Right kidney (tissue), 1 donor: ENCODE results near the gene SARDH.

Experiments used
- DNase-seq: peaks from one replicate; pipeline ENCODE4 v3.0.0-alpha.2; 2016

Gene SARDH

DNA sequence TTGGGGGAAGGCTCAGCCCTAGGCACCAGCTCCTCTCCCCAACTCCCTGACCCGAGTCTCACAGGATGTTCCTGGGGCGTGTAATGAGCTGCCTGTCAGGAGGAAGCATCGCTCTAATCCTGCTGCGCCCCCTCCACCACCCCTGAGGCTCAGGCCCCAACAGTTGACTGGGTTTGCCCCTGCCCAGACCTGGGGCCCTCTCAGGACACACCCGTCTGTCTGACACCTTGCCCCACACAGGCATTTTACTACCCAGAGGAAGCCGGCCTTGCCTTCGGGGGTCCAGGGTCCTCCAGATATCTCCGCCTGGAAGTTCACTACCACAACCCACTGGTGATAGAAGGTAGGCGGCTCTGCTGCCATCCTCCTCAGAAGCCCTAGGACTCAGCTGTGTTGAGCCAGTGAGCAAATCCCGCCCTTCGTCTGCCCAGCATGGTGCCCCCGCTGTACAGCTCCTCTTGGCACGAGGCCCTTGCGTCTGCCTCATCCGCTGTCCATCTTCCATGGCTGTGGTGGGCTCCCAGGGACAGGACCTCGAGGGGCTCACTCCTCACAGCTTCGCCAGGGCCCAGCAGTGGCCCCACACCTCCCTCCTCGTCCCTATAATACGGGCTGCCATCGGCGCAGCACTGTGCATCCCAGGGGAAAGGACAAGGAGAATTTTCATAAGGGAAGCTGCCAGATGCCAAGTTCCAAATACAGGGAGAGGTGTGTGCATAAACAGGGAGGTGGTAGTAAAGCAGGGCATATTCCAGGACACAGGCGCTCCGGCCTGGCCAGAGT lies 94.0 kb downstream of the SARDH start:
- DNase-seq: no peak

DNA sequence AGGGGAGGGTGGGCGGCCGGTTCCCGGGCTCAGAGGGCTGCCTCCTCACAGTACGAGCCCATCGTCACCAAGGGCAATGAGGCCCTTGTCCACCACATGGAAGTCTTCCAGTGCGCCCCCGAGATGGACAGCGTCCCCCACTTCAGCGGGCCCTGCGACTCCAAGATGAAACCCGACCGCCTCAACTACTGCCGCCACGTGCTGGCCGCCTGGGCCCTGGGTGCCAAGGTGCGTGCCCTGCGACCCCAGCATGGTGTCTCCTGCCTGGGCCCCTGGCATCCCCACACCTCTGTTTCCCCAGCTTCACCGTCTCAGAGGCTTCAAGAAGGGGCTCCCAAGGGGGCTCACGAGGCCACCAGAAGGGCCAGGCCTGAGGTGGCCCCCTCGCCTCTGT lies 94.8 kb downstream of the SARDH start:
- no peak for DNase-seq

DNA sequence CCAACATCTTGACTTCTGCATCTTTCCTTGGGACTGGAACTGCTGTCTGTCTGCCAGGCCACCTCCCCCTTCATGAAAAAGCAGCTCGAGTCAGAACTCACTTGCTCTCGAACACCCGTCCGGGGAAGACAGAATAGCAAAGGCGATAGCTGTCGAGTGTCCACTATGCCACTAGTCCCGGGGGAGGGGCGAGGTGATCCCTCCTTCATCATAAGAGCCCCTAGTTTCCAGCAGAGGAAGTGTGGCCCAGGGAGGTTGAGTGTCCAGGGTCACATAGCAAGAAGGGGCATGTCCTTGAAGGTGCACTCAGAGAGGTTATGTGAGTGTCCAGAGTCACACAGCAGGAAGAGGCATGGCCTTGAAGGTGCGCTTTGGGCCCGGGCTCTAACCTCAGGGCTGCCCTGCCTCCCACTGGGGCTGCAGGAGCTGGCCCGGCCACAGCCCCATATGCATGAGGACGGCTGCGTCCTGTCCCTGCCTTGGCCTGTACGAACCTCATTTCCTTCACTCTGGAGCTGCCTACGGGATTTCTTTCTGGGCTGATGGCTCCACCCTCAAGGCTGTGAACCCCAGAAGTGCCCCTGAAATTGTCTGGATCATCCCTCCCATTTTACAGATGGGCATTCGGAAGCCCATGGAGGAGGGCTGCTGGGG lies 95.3 kb downstream of the SARDH start:
- no peak for DNase-seq

DNA sequence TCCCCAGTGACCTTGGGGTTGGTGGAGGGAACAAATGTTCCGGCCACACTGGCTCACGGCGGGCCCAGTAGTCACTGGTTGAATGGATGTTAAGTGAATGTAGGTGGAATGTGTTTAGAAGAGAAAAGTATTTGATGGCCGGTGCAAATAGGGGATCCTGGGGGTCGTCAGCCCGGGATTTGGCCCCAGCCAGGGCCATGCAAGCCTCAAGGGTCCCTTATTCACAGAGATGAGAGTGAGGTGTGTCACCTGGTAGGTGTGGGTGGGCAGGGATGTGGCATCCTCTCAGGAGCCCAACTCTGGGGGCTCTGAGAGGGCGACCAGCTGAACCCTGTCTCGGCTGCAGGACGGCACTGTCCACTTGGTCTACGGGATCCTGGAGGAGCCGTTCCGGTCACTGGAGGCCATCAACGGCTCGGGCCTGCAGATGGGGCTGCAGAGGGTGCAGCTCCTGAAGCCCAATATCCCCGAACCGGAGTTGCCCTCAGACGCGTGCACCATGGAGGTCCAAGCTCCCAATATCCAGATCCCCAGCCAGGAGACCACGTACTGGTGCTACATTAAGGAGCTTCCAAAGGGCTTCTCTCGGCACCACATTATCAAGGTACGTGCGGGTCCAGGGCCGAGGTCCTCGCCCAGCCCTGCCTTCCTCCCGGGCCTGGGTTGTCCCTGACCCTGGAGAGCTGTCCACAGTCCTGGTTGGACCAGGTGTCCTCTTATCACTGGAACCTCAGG lies 96.1 kb downstream of the SARDH start:
- DNase-seq: no peak

DNA sequence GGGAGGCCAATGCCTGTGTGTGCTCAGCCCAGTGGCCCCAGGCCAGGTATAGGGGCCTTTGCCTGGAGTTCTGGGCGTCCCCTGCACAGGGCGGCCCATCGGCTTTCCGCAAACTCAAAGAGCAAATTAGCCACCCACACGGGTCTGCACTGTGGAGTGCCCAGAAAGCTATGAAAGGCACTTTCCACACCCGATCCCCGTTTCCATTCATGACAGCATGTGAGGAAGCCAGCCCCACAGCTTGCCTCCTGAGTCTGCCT lies 96.8 kb downstream of the SARDH start:
- DNase-seq: no peak

DNA sequence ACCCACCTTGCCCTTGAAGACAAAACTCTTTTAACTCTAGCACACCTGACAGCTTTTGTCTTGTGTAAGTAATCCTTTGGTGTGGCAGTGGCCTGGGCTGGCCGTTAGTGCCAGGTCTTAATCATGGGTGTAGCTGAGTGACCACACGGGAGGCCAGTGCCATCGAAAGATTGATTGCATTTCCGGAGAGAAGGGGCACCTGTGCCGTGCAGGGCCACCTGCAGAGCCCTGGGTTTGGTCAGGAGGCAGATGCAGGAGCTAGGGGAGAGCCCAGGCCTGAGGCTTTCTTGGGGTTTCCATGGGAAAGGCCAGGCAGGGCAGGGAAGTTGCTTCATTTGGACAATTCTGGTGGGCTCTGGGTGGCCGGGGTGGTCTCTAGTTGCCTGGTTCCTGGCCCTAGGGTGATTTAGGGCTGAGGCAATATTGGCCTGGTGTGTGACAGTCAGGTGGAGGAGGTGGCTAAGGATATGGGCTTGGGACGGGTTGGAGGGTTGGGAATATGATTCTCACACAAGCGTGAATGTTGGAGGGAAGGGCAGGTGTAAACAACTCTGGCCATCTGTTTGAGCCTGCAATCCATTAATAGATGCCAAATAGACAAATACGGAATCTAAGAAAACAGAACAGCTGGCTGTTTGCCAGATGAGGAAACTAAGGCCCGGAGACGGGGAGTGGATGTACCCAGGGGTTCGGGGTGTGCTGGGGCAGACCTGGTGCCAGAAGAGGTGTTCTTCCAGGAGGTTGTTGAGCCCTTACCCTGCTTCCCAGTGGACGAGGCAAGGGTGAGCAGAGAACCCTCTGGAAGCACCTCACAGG lies 97.4 kb downstream of the SARDH start:
- DNase-seq: no peak

DNA sequence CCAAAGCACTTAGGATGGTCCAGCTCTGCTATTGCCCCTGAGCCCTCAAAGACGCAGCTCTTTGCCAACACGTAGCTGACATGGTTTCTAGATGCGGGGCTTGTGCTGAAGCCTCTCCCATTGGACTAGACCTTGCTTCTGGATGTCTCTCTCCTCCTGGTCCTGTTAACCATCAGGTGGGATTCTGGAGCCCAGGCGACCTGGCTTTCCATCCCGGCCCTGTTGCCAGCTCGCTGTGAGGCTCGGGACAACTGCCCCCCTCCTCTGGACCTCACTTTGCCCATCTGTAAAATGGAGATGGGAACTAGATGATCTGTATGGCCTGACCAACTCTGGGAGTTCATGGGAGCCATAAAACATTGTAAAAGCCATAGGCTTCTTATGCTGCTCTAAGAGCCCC lies 98.0 kb downstream of the SARDH start:
- no peak for DNase-seq

DNA sequence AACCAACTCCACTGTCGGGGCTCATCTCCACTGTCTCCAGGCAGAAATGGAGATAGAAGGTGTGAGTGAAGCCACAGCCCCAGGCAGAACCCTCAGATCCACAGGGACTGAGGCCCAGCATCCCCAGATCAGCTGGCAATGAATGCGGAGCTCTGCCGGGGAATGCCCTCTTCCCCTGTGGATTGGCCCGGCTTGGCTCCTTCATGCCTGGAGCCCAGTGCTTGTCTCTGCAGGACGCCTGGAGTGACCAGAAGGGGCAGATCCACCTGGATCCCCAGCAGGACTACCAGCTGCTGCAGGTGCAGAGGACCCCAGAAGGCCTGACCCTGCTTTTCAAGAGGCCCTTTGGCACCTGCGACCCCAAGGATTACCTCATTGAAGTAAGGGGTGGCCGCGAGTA lies 98.5 kb downstream of the SARDH start:
- DNase-seq: no peak

DNA sequence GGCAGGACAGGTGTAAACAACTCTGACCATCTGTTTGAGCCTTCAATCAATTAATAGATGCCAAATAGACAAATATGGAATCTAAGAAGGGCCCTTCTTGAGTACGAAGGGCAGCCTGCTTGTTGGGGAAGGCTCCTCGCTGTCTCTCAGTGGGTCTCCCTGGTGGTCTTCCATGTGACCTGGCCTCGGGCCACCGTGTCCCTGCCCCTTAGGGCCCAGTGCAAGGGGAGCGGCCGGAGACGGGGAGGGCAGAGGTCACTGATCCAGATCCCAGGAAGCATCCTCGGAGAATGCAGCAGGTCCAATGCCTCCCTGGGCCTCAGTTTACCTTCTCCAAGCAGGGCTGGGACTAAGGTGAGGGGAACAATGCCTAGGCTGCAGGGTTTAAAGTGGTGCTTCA lies 99.4 kb downstream of the SARDH start:
- no peak for DNase-seq

DNA sequence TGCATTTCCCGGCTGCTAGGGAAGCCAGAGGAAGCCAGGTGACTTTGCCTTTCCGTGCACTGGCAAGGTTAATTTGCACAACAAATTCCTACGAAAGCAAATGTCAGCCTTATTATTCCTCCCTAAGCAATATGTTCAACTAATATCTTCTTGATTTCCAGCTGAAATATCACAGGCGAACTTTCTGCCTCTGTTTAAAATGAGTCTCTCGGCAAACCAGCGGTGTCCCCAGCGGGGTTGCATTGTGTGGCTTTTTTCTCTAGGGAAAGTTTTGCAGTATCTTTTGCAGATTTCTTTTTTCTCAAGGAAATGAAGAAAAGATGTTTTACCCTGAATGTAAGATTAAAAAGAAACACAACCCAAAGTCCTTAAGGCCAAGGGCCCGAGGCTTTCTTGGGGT lies 100.1 kb downstream of the SARDH start:
- DNase-seq: no peak

DNA sequence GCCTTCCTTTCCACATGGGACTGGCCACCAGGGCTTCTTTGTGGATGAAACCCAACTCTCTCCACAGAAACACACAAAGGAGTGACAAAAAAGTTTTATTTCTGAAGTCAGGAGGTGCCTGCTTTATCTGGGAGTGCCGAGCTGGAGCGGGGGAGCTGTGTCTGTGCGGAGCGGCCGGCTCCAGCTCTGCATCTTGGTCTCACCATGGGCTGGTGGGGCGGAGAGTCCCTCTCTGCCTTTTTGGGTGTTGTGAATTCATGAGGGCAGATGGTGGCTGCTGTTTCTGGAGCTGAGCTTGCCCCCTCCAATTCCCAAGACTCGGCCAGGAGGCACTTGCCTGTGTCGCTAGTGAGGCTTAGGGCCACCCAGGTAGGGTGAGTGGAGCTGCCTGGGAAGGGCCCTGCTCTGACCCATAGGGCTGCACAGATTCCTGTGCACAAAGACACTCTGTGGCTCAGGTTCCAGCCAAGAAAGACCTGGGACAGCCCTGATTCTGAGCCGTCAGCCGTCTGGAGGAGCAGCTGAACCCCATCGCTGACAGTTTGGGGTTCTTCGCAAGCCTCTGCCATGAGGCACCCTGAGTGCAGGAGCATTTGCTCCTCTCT lies 100.6 kb downstream of the SARDH start:
- no peak for DNase-seq

DNA sequence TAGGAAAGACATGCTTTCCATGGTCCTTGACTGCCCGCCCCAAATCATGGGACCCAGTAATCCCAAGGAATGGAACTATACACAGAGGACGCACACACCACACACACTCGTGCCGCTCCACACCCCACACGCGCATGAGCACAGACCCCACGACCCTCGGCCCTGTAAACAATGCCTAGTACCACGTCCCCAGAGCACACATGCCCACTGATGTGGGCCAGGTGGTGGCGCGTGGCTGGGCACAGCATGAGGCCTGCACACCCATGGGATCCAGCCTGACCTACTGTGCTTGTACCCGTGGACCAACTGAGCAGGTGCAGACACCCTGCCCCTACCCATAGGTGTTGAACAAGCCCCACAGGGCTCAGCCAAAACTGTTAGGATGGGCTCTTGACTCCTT lies 101.2 kb downstream of the SARDH start:
- no peak for DNase-seq

DNA sequence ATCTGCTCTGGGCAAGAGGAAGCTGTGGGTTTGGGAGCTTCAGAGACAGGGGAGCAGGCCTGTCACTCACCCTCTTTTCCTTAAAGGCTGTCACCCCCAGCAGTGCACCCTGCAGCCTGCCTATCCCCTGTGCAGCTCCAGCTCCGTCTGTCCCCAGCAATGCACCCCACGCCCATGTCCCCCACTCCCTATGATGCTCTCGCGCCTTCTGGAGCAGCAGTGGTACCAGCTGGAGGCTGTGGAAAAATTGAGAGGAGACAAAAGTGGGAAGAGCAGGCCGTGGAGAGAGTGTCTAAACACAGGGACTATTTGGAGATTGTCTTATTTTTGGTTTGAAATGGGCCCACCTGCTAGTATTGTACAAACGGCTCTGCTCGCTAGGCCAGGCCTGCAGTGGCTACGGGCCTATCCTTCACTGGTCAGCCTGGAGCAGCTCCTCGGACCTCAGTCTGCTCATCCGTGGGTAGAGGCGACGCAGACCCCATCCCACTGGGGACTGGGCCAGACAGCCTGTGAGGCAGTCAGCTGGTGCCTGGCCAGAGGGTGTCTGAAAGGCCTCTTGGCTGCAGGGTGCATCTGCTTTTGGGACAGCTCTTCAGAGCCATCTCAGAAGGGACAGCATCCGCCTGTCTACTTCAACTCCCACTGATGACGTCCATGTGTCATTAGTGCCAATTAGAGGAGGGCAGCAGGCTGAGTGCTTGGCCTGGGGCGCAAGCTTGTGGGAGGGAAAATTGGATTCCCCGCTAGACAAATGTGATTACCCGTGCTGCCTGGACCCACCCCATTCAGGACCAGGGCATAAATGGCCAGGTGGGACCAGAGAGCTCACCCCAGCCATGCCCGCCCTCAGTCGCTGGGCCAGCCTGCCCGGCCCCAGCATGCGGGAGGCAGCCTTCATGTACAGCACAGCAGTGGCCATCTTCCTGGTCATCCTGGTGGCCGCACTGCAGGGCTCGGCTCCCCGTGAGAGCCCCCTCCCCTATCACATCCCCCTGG lies 102.3 kb downstream of the SARDH start, which contains the start of gene DBH:
DBH (plus strand) TSS at position 831 of the 999 bp plus-strand sequence; CDS start at position 840, 9 bp downstream.
- no peak for DNase-seq

DNA sequence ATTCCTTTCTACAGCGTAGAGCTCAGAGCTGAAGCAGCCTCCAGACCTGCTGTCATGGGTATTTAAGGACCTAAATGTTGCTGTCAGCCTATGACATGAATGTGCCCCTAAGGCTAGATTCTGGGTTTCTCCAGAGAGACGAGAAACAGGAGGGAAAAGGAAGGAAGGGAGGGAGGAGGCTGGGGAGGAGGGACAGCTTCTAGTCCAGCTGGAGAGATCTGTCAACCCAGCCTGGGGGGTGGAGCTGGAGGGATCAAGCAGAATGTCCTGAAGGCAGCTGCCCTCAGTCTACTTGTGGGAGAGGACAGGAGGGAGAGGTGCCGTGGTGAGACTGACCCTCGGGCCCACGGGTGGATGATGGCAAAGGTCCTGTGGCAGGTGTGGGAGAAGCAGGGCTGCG lies 103.1 kb downstream of the SARDH start:
- no peak for DNase-seq

DNA sequence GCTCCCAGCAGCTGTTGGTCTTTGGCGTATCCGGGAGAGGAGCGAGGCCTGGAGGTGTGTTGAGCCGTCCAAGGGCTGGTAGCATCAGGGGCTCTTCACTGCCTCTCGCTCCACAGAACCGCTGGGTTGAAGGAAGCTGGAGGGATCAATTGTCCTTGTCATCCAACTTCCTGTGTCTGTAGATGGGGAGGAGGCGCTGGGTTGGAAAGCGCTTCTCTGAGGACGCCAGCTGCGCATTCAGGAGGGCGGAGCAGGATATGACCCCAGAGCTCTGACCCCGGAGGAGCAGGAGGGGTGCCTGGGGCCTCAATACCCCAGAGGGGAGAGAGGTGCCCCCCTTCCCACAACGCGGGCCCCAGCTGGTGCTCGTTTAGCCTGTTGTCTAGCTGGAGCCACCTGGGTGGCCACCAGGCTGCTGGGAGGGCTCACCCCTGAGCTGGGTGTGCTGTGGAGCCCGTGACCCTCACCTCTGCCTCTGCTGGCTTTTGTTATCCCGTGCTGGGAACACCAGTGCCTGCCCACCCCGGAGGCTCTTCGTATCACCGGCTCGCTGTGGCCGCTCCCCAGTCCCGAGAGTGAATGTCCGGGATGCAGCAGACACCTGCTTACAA lies 104.0 kb downstream of the SARDH start:
- no peak for DNase-seq

DNA sequence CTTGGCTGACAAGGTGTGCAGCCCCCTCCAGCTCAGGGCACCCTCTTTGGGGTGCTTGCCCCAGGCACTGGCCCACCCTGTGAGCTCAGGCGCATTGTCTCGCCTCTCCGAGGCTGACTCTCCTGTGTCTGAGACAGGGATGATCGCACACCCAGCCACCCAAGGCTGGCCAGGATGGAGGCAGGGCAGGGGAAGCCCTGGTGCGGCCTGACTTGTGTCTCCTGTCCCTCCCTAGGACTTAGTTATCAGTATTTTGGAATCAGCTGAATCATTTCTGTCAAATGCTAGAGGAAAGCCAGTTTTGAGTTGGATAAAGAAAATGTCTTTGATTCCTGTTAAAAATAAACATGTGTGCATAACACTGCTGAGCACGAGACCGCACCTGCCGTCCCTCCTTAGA lies 104.5 kb downstream of the SARDH start:
- DNase-seq: no peak

DNA sequence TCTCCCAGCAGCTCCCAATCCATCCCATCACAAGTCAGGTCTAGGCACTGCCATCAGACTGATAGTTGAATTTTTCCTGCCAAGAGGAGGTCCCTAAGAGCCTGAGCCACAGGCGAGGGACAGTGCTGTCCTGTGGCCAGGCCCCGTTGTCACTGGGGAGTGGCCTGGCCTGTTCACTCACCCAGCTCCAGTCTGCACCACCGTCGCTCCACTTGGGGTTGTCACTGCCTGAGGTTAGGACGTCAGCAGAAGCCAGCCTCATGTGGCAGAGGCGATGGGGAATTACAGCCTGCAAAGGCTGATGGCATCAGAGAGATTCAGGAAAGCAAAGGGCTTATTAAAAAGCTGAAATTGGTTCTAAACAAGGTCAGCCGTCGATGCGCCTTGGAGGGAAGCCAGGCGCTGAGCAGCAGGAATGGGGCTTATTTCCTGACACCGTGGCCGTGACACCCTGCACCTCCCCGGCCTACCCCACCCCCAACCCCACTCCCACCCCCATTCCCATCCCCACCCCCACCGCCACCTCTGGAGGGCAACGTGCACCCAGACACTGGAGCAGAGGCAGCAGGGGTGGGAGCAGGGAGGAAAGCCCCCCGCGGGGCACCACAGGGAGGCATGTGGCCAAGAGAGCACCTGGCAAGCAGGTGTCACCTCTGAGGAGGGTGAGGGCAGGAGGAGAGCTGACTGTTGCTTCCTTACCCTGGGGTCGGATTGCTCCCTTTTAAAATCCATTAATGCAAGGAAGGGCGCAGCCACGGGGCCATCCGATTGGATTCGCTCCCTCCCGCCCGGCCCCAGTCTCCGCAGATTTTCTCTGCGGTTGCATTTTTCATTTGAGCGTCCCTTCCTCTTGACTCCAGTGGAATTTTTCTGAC lies 105.1 kb downstream of the SARDH start:
- no peak for DNase-seq

DNA sequence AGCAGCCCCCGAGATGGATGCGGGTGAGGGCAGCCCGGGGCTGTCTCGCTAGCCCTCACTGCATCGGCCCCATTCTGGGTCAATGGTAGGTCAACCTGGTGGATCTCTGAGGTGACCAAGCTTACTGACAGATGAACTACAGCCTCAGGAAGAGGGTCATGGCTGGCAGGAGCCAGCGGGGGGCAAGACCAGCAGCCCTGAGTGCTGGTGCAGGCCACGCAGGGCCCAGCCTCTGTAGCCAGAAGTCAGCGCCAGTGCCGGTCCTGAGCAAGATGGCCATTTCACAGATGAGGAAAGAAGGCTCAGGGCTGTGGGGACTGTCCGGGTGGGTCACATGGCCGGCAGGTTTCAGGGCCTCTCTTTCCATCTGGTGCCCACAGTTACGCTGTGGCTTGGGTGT lies 107.0 kb downstream of the SARDH start:
- no peak for DNase-seq
